ENCODE data around the gene TRIM17.

DNA sequence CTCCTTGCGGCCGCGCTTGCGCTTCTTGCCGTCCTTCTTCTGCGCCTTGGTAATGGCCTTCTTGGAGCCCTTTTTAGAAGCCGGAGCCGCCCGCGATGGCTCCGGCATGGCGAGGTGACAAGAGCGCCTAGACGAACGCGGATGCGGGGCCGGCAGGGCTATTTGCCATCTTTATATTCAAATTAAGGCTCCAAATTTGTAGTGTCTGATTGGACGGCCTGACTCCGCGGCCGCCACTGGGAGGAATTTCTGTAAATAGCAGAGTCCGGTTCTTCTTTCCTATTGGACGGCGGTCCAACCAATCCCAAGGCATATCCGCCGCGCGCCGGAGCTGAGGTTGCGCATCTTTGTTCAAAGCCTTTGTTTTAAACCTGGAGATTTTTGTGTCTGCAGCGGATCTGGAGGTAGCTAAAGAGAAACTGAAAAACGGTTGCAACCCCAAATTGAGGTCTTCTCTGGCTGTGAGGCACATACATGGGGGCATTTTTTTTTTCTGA, 47.9 kb upstream of the TRIM17 start:
- TF ChIP-seq, protein P1, sequence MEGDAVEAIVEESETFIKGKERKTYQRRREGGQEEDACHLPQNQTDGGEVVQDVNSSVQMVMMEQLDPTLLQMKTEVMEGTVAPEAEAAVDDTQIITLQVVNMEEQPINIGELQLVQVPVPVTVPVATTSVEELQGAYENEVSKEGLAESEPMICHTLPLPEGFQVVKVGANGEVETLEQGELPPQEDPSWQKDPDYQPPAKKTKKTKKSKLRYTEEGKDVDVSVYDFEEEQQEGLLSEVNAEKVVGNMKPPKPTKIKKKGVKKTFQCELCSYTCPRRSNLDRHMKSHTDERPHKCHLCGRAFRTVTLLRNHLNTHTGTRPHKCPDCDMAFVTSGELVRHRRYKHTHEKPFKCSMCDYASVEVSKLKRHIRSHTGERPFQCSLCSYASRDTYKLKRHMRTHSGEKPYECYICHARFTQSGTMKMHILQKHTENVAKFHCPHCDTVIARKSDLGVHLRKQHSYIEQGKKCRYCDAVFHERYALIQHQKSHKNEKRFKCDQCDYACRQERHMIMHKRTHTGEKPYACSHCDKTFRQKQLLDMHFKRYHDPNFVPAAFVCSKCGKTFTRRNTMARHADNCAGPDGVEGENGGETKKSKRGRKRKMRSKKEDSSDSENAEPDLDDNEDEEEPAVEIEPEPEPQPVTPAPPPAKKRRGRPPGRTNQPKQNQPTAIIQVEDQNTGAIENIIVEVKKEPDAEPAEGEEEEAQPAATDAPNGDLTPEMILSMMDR (IDR thresholded peaks at IDR 0.05): no peak
- TF ChIP-seq POLR2AphosphoS5 (IDR thresholded peaks at IDR 0.05) (no peak), POLR2A (IDR thresholded peaks at IDR 0.05) (no peak)
